T-helper 9 cell (primary cell): Measurements from ENCODE around the gene EPN3.

Experiments used
- DNase-seq: peaks from one replicate; pipeline ENCODE4 v3.0.0-alpha.2; 2020

EPN3 gene

DNA sequence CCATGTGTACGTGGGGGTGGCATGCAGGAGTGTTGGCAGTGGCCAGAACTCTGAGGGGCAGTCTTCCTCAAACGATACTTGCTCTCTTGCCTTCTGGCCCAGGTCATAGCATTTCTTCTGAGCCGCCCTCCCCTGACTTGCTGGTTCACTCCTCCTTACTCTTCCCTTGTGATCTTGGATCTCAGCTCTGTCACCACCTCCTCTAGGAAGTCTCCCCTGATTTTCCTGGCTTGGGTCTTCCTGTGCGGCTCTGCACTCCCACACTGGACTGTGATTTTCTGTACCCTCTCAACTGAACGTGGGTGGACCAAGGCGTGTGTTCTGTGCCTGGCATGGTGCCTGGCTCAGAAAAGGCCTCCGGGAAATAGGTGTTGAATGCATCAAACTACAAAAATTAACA, 2.9 kb downstream of the EPN3 start:
- DNase-seq, result no peak

DNA sequence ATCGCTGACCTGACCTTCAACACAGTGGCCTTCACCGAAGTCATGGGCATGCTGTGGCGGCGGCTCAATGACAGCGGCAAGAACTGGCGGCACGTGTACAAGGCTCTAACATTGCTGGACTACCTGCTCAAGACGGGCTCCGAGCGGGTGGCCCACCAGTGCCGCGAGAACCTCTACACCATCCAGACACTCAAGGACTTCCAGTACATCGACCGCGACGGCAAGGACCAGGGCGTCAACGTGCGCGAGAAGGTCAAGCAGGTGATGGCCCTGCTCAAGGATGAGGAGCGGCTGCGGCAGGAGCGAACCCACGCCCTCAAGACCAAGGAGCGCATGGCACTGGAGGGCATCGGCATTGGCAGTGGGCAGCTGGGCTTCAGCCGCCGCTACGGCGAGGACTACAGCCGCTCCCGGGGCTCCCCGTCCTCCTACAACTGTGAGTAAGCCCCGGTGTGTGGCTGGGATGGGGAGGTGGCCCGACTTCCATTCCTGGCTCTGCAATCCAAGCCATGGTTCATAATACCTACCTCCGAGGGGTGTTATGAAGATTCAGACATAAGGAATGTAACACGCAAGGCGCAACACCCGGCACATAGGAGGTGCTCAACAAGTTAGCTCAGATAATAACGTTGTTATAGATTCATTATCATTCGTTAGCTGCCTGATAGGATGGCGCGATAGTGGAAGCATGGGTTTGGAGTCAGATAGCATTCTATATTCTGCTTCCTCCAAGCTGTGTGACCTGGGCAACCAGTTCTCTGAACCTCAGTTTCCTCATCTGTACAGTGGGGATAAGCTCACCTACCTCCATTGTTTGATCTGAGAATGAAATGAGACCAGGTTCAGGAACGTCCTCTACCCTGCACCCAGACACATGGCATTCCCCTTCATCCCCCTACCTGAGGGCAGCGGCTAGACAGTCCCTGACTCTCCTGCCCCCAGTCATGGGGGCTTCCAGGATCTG, 4.4 kb downstream of the EPN3 start:
- no peak for DNase-seq

DNA sequence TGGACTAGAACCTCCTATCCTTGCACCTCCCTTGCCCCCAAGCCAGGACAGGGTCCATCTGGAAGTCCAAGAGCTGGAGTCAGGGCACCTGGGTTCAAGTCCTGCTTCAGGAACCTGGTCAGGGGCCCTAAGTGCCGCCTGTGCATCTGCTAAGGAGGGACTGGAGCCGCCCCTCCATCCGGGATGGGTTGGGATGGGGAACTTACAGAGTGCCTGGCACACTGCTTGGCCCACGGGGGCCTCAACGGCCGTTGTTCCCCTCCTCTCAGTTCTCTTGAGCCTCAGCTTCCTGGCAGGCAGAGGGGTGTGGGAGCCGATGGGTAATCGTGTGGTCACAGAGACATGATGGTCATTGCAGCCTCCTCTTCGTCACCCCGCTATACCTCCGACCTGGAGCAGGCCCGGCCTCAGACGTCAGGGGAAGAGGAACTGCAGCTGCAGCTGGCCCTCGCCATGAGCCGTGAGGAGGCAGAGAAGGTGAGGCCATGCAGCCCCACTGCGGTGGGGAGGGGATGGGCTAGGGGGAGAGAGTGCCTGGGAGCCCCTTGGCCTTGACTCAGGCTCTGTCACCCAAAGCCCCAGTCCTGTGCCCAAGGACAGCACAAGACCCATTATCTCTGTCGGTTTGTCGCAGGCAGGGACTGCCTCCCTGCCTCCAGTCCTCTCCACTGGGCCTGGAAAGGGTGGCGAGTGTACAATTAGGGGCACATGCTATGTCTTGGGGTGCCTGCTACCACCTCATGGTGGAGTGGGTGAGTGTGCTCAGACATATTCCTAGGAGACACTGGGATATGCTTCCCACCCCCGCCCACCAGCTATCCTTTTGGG, 5.4 kb downstream of the EPN3 start:
- DNase-seq, result no peak

DNA sequence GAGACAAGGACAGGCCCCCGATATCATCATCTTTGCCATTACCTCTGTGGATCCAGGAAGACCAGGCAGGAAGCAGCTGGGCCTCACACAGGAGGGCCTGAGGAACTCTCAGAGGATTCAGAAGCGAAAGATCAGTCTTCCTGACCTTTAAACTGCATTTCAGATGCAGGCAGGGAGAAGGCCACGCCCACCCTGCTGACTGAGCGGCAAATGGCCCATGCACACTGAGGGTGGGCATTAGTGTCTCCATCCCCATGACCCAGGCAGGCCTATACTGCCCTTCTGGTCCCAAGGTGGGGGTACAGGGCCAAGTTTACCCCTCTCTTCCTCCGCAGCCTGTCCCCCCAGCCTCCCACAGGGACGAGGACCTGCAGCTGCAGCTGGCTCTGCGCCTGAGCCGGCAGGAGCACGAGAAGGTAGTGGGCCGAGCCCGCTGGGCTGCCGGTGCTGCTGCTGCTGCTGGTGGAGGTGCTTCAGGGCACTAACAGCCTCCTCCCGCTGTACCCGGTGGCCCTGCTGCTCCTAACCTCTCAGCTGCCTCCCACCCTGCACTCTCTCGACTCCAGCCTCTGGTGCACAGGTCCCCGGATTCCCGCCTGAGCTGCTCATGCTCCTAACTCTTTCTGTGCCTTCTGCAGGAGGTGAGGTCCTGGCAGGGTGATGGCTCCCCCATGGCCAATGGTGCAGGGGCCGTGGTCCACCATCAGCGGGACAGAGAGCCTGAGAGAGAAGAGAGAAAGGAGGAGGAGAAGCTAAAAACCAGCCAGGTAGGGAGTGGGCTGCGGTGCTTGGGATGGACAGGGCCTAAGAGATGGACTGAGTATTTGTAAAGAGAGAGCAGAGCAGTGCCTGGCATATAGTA, 6.2 kb downstream of the EPN3 start:
- no peak for DNase-seq

DNA sequence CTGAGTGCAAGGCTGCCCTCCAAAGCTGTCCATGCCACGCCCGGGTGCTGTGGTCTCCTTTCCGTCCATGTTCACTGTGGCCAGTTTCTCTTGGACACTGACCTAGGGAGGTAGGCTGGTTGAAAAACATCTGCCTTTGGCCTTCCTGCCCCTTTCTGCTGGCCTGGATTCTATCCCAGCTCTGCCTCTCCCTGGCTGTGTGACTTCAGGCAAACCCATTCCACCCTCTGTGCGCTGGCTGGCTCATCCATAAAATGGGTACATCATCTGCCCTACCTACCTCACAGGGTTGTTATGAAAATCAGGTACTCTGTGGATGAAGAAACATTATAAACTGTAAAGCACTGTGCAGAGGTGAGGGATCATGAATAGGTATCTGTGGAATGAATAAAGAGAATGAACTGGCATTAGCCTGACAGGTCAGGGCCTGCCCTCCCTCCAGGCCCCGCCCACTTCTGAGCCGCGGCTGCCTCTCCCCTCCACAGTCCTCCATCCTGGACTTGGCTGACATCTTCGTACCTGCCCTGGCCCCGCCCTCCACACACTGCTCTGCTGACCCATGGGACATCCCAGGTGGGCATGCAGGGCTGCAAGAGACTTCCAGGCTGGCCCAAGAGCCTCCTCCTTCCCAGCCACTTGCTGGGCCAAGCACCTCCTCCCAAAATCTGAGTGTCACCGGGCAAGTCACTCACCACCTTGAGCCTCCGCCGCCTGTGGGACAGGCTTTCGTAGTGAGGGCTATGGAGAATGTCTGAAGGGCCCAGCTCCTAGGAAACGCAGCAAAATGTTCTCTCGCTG, 7.4 kb downstream of the EPN3 start:
- no peak for DNase-seq

DNA sequence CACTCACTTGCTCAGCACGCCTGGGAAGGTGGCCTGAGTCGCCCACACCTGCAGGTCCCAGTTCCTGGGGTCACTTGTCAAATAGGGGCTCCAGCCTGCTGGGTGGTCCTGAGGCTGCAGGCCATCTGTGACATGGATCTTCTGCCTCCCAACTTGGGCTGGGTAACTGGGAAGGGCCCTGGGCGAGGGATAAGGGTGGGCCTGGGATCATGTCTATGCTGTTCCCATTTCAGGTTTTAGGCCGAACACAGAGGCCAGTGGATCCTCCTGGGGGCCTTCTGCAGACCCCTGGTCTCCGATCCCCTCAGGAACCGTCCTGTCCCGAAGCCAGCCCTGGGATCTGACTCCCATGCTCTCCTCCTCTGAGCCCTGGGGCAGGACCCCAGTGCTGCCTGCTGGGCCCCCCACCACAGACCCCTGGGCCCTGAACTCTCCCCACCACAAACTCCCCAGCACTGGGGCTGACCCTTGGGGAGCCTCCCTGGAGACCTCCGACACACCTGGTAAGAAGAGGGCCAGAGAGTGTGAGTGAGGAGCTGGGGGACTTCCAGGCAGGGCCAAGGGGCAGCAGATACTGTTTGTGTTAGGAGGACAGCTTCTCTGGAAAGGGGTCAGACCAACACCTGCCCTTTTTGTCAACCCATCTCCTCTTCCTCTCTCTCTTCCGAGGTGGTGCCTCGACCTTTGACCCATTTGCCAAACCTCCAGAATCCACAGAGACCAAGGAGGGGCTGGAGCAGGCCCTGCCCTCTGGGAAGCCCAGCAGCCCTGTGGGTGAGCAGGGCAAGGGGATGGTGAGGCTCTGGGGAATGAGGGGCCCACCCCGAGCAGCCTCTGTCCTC, 8.2 kb downstream of the EPN3 start:
- no peak for DNase-seq

DNA sequence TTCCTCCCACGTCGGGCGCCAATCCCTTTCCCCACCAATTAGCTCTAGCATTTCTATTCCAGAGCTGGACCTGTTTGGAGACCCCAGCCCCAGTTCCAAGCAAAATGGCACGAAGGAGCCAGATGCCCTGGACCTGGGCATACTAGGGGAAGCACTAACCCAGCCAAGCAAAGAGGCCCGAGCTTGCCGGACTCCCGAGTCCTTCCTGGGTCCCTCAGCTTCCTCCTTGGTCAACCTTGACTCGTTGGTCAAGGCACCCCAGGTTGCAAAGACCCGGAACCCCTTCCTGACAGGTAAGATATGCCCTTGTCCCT, 8.8 kb downstream of the EPN3 start:
- DNase-seq, result no peak

DNA sequence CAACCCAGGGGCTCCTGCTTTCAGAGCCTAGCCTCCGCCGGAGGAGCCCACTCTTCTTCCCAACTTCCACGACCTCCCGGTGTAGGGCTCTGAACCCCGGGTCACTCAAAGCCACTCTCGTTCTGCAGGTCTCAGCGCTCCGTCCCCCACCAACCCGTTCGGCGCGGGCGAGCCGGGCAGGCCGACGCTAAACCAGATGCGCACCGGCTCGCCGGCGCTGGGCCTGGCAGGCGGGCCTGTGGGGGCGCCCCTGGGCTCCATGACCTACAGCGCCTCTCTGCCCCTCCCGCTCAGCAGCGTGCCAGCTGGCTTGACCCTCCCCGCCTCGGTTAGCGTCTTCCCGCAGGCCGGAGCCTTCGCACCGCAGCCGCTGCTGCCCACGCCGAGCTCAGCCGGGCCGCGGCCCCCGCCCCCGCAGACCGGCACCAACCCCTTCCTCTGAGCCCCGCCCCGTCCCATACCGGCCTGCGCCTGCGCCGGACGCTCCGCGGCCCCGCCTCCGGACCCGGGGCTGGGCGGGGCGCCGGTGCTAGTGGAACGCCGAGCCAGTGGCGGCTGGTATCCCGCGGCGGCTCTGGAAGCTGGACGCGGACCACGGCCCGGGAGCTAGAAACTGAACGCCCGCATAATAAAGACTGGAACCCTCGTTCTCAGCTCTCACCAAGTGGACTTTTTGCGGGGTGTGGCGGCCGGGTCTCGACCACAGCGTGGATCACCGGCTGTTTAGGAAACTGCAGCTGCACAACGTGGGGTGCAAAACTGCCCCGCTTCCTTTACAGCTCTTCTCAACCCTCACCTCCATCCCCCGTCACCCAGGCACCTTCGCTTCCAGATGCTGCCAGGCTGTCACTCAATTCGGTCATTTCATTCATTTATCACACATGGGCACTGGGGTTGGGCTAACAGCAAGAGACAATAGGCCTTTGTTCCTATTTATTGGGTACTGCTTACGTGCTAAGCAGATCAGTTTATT, 9.5 kb downstream of the EPN3 start:
- peak; percentile 73 for DNase-seq

DNA sequence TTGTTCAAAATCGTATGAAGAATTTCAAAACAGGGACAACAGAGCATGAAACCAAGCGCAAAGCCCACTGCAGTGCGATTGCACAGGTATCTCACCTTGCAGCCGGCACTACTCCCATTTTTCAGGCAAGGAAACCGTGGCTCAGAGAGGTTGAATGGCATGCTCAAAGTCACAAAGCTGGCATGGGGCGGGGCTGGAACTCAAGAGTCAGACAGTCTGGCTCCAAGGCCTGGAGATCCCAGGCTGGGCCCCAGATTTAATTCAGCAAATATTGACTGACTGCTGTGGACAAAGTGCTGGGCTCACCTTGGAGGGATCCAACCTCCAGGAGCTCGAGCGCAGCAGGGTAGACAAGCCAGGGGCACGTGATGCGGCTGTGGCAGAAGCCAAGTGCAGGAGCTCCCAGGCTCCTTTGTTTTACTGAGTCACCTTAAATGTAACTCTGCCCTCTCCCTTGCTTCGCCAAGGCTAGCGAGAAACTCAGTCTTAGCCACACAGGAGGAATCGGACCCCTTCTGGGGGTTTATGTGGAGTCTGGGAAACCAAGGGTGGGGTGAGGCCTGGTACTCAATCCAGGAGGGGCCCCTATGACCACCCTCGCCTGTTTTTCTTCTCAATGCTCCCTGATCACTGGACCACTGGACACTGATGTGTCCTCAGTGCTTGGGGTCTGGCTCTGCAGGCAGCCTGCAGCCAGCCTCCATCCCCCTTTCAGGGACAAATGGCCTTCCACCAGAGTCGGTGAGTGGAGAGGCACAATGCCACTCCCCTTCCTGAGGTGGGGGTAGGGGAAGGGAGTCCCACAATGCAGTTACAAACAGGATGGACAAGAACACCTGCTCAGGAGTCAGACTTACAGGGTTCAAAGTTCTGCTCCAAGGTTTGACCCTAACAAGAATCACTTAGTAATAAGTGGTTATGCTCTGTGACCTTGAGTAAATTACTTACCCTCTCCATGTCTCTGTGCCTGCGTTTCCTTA, 10.6 kb downstream of the EPN3 start:
- DNase-seq, result no peak

DNA sequence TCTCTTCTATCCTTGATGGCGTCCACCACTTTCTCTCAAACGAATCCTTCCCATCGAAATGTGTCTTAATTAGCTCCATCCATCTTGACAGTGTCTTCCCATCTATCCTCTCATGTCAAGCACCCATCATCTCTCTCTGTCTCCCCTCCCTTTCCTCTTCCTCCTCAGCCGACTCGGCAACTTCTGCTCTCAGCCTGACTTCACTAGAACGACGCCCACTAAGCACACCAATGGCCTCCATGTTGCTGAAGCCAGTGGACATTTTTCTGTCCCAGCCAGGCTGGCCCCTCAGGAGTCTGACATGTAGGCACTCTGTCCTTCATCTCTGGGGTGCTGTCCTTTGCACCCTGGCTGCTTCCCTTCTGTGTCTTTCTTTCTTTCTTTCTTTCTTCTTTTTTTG, 12.0 kb downstream of the EPN3 start:
- DNase-seq, result no peak

DNA sequence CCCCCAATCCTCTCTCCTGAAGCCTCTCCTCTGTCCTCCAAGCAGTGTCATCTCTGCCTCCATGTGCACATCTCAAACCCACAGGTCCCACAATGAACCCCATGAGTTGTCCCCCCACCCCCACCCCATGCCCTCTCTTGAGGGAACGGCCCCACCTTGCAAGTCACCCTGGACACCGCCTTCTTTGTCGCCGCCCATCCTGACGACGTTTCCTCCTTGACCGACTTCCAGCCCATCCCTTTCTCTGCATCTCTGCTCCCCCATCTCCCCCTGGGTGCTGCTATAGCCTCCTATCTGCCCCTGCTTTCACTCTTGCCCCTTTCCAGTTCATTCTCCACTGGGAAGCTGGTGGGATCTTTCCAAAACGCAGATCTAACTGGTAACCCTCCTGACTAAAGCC, 12.8 kb downstream of the EPN3 start:
- DNase-seq, result no peak

DNA sequence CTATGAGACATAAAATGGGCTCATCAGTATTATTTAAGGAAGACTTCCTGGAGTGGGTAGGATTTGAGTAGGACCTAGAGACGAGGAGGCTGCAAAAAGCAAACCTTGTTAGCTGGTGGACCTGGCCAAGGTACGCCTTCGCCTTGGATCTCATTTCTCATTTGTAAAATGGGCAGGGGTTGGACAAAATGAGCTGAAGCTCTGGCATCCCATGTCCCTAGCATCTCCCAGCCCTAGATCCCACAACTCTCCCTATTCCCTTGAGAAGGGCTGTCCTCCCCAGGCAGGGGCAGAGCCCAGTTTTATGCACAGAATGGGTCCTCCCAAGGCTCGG, 14.1 kb downstream of the EPN3 start:
- DNase-seq, result no peak

DNA sequence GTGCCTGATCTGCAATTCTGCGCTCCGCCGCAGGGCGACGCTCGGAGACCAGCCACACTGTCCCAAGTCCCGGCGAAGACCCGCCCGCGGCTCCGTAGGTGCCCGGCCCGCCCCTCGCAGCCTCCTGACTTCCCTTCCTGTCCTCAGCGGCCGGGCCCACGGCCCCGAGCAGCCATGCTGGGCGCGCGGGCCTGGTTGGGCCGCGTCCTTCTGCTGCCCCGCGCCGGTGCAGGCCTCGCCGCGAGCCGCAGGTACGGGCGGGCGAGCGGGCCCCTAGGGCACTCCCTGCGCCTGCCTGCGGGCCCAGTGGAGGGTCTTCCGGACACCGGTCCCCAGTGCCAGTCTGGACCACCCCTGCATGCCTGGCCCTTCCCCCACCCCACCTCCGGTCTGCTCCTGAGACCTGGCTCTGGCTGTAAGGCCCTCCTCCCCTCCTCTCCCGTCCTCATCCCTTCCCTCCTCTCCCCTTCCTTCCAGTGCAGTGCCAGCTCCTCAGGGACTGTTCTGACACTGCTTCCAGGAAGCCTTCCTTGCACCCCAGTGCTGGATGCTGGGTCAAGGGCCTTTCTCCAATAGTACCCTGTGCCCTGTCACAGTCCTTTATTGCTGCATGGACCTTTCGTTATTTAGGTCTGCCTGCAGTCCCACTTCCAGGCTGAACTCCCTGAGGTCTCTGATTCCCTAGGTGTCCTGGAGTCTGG, 14.7 kb downstream of the EPN3 start, which contains the start of gene SPATA20:
Gene SPATA20, plus strand, starts transcription at position 140 of the 701 bp plus-strand sequence. Its CDS starts 35 bp downstream, at position 175.
- DNase-seq, result peak; percentile 77

DNA sequence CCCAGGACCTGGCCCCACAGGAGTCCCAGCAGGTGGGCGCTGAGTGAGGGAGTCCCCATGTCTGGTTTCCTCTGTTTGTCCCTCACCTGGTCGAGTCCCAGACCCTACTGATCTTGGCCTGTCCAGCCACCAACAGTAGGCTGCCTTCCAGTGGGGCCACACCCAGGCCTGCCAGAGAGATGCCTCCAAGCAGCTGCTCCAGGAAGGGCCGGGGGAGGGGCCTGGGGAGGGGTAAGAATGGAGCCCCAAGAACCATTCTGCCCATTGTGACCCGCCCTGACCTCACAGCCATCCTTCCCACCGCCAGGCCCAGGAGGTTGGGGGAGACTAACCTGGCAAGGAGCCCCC, 15.2 kb downstream of the EPN3 start:
- no peak for DNase-seq

DNA sequence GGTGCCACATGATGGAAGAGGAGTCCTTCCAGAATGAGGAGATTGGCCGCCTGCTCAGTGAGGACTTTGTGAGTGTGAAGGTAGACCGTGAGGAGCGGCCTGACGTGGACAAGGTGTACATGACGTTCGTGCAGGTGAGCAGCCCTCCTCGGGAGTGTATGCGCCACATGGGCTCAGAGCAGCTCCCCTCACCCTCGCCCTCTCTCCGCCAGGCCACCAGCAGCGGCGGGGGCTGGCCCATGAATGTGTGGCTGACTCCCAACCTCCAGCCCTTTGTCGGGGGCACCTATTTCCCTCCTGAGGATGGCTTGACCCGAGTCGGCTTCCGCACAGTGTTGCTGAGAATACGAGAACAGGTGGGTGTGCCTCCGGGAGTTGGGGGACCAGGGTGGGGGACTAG, 16.3 kb downstream of the EPN3 start:
- no peak for DNase-seq

DNA sequence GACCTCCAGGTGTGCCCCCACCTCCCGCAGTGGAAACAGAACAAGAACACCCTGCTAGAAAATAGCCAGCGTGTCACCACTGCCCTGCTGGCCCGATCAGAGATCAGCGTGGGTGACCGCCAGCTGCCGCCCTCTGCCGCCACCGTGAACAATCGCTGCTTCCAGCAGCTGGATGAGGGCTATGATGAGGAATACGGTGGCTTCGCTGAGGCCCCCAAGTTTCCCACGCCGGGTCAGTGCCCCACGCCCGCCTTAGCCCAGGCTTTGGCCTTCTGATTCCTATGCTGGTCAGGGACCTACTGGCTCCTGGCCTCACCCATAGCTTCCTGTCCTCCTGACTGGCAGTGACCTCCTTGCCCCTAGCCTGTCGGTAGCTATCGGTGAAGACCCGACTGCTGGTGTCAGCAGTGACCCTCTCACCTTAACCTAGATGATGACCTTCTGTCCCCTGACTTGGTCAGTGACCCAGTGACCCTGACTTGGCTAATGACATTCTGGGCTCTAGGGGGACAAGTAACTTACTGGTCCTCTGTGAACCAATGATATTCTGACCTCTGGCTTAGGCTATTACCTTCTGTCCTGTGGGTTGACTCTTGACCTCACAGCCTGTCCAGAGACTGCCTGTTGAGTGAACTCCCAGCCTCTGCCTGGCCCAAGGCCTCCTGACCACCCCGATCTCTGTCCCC, 16.9 kb downstream of the EPN3 start:
- no peak for DNase-seq

DNA sequence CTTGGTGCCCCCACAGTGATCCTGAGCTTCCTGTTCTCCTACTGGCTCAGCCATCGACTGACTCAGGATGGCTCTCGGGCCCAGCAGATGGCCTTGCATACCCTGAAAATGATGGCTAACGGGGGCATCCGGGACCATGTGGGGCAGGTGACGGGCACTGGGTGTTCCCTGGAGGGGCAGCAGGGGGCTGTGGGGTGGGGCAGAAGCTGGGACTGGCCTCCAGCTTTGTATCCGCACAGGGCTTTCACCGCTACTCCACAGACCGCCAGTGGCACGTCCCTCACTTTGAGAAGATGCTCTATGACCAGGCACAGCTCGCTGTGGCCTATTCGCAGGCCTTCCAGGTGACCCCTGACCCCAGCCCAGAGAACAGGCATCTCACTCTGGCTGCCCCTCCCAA, 17.4 kb downstream of the EPN3 start:
- no peak for DNase-seq
